ENCODE measurements around the gene THYN1.
"Not testable (repeated sequence)": the region's sequence is repeated elsewhere in the genome, so short reads cannot be mapped to it uniquely, and the experiment has no call there.

The THYN1 gene

GRCh38 chr11:134253188-134253993 lies at the start of gene THYN1, which contains the start of gene ACAD8:
TSS of gene THYN1 (minus strand) at chr11:134253352. CDS start at chr11:134252882, 470 bp downstream.
TSS of gene ACAD8 (plus strand) at chr11:134253568. CDS start at chr11:134253601, 33 bp downstream.
- peak; percentile 89 to 90 for DNase-seq (ENCODE audit: low read depth in 2 of 2)

- DNase-seq (ENCODE audit: low read depth in 2 of 2), result no peak
Observed at GRCh38 chr11:134294664-134295063, 41.5 kb upstream of the THYN1 start.

DNA sequence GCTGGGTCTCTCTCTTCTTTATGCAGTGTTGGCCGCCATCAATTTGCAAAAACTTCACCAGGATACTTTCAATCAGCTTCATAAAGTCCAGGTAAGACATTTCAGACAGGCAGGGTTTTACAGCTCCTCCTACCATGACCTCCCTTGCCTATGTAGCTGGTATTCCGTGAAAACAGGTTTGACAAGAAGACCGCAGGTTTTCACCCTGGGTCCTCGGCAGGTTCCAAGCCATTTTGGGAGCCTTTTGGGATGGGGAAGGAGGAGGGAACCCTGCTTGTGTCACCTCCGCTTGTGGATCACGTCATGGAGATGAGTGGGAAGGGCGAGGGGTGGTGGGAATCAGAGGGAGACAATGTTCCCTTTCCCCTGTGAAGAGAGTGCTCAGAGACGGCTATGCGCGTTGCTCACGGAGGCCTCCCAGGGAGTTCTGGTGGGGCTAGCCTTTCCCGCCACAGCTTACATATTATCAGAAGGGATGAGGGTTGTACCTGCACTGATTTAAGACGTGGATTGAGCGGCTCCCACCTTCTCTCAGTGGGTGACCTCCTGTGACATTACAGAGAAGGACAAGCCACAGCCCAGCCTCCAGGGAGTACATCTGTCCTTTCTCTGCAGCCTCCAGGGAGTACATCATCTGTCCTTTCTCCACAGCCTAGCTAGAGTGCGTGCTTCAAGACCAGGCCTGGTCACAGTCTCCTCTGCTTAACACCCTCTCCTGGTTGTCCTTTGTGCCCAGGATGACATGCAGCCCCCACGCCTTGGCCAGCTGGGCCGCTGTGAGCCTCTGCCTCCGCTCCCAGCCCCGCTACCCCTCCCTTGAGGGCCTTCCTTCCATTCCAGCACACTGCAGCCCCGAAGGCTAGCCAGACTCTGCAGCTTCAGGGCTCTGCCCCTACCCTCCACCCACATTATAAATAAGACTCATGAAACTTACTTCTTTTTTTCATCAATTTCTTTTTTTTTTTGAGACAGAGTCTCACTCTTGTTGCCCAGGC lies 40.3 kb upstream of the THYN1 start:
- no peak for DNase-seq (ENCODE audit: low read depth in 2 of 2)

DNA sequence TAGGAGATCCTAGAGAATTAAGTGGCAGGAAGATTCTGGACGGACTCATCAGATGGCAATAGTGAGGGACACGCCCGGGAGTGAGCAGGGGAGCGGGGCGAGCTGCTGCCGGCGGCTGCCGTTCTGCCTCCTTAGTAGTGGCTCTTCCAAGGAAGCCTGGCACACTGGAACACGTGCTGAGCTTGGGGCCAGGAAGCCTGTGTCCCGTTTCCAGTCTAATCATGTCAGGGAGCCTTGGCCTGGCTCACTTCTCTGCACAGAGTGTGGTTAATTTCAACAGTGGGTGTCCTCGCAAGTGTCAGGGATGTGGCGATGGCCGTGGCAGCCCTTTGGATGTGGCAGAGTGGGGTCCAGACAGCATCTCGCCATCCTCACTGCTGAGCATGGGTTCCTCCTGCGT lies 39.5 kb upstream of the THYN1 start:
- no peak for DNase-seq (ENCODE audit: low read depth in 2 of 2)

DNA sequence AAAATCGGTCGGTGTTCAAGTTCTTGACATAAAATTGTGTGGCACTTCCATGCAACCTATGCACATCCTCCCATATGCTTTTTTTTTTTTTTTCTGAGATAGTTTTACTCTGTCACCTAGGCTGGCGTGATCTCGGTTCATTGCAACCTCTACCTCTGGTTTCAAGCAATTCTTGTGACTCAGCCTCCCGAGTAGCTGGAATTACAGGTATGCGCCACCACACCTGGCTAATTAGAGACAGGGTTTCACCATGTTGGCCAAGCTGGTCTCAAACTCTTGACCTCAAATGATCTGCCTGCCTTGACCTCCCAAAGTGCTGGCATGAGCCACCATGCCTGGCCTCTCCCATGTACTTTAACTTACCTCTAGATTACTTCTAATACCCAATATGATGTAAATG lies 38.0 kb upstream of the THYN1 start:
- DNase-seq (ENCODE audit: low read depth in 2 of 2), result no peak

GRCh38 chr11:134290646-134291045 lies 37.5 kb upstream of the THYN1 start:
- no peak for DNase-seq (ENCODE audit: low read depth in 2 of 2)

- no peak for DNase-seq (ENCODE audit: low read depth in 2 of 2)
Observed at GRCh38 chr11:134289789-134290188, 36.6 kb upstream of the THYN1 start.

GRCh38 chr11:134289167-134289566 lies 36.0 kb upstream of the THYN1 start:
- no peak for DNase-seq (ENCODE audit: low read depth in 2 of 2)

GRCh38 chr11:134288486-134288885 lies 35.3 kb upstream of the THYN1 start:
- no peak for DNase-seq (ENCODE audit: low read depth in 2 of 2)

GRCh38 chr11:134287561-134287960 lies 34.4 kb upstream of the THYN1 start:
- DNase-seq (ENCODE audit: low read depth in 2 of 2), result no peak

DNA sequence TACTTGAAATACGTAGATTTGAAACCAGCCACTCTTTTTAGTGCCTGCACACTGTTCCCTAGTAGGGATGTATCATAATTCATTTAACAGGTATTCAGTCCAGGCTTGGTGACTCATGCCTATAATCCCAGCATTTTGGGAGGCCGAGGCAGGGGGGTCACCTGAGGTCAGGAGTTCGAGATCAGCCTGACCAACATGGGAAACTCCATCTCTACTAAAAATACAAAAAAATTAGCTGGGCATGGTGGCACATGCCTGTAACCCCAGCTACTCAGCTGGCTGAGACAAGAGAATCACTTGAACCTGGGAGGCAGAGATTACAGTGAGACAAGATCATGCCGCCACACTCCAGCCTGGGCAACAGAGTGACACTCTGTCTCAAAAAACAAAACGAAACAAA lies 31.2 kb upstream of the THYN1 start:
- not testable (repeated sequence) for DNase-seq (ENCODE audit: low read depth in 2 of 2)

DNA sequence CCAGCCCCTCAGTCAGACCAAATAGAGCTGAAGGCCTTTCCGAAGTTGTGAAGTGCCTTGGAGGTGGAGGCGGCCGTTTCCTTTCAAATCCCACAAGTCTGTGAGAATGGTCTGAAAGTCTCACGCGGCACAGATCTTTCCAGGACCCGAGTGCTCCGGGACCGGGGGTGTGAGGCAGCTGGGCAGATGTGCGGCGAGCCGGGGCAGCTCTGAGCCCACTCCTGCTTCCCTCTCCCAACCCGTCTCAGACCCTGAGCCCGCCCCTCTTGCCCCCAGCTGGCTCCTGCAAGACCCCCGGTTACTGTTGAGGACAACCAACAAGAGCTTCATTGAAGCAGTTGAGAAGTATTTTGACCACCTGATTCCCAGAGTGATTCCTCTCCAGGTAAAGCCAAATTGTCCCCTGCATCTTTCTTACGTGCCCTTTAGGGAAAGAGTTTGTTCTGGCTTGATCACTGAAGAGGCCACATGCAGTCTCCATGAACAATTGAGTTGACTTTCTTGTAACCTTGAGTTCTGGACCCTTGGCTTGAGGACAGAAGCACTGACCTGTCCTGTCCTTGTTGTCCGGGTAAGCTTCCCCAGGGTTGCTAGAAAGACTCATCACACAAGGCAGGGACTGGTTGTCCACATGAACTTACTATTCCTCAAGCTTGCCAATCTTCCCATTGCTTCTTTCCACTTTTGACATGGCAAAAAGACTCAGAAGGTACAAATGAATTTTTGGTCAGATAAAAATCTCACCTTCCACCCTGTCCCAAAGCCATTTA lies 30.5 kb upstream of the THYN1 start:
- no peak for DNase-seq (ENCODE audit: low read depth in 2 of 2)

DNA sequence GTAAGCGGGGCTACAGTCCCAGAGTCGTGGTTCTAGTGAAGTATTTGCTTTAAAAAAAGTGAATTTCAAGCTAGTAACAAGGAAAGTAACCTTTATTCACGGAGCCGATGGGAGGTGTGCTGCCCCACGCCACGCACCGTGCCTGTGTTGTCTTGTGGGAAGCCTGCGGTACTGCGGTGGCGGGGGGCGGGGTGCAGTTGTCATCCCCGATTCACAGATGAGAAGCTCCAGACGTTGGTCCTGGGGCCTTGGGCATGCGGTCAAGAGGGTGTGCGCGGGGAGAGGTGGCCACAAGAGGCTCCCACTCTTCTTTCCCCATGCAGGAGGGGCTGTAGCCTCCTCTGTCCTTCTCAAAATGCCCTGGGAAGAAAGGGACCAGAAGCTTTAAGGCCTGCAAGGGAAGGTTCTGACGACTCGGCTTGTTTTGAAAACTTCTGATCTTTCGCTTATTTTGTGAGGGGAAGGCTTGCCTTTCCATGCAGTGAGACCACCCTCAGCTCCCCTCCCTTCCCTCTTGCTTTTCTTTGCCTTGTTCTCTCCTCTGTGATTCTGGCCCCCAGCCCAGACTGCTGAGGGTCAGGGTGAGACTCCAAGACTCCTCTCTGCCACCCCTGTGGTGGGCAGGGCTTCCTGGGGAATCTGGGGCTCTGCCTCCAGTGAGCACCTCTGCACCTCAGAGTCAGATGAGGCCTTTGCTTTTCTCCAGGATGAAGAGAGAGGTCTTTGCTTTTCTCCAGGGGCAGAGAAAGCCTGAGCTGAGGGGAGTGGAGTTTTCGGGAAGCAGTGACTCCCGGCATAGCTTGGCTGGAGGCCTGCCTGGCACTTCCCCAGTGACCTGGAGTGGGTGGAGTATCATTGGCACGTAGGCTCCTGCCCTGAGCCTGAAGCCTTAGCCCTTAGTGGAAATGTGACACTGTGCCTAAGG lies 29.2 kb upstream of the THYN1 start:
- DNase-seq (ENCODE audit: low read depth in 2 of 2), result no peak

- not testable (repeated sequence) for DNase-seq (ENCODE audit: low read depth in 2 of 2)
Observed at GRCh38 chr11:134281635-134282034, 28.5 kb upstream of the THYN1 start.

DNA sequence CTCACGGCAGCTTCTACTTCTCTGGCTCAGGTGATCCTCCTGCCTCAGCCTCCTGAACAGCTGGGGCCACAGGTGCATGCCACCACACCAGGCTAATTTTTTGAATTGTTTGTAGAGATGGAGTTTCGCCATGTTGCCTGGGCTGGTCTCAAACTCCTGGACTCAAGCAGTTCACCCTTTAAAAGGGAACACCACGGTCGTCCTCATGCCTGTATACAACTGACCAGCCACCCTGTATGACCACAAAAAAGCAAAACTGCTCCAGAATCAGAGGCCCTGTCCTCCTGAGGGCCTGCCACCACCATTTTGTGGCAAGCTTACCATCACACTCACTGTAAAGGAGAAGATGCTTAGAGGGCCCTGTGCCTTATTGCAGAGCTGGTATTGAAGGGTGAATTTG lies 25.2 kb upstream of the THYN1 start:
- DNase-seq (ENCODE audit: low read depth in 2 of 2), result no peak

- no peak for DNase-seq (ENCODE audit: low read depth in 2 of 2)
Observed at GRCh38 chr11:134277183-134278001, 24.2 kb upstream of the THYN1 start.

DNA sequence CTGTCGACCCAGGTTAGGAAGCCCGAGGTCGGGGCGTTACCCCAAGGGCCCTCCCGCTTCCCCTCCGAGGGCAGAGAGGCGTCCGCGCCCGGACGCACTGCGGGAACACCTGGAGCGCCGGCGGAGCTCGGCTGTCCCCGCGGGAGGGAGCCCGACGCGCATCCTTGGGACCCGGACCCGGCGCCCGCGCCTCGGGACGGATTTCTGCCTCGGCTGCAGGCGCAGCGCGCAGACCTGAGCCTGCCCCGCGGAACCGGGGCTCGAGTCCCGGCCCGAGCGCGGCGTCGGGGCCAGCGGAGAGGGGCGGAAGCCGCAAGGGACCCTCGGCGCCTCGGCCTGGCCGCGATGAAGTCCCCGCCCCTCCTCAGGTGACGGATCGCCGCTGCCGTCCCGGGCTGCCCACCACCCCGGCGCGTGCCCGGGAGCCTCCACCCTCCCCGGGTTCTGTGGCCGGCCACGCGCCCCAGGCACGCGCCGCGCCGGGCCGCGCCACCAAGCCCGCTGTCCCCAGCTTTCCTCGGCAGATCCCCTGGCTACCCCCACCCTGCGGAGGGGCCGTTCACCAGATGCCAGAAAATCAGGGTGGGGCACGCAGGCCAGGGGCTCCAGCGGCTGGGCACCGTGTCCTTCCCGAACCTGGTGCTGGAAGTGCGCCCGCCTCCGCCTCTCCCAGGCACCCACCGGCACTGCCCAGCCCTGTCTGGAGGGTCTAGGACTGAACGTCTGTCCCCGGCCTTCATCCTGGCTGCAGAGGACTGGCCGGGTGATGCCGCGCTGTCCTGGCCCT lies 23.4 kb upstream of the THYN1 start:
- peak in 1 of 2 donors; percentile 25 for DNase-seq (ENCODE audit: low read depth in 2 of 2)

- DNase-seq (ENCODE audit: low read depth in 2 of 2), result peak; percentile 66 to 70
Observed at GRCh38 chr11:134275534-134276395, 22.6 kb upstream of the THYN1 start, which contains the start of gene GLB1L3. TSS of gene GLB1L3 (plus strand) at chr11:134276379. CDS start at chr11:134276741, 362 bp downstream.
